SW480 (cell line): ENCODE measurements around the gene RMND5B.
"Not testable (repeated sequence)": the region's sequence is repeated elsewhere in the genome, so short reads cannot be mapped to it uniquely, and the experiment has no call there.

Experiments
- DNase-seq: peaks from one replicate; pipeline ENCODE4 v3.0.0-alpha.2; 2016; ENCODE audit warnings: low spot score

RMND5B gene

DNA sequence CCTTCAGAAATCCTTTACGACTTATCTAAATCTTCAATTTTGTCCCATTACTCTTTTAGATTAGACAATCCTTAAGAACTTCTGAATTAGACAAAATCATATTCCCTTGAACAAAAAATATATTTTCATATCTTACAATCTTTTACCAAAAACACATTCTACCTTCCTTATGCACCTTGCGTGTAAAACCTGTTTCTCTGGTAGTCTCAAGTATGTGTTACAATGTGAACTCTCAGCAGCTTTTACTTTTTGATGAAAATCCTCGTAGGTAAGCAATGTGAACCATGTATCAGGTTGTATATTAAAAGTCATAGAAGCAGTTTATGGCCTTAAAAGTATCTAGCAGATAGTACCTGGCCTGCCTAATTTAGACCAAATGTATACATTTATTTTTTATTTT lies 43.6 kb downstream of the RMND5B start:
- no peak for DNase-seq

DNA sequence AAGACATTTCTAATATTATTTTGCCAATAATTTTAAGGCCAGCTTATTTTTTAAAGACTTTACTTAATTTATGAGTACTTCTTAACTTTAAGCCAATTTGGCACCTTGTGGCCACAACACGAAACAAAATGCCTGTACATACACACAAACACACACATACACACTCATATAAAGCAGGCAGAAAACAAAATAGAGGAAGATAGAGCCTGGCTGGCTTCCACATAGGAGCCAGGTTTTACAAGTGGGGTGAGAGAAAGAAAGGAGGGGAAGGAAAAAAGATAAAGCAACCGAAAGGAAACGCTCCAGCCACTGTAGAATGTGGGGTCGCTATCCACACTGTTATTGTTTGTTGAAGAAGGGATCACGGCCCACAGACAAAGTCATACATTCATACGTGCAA lies 46.0 kb downstream of the RMND5B start:
- DNase-seq: no peak

DNA sequence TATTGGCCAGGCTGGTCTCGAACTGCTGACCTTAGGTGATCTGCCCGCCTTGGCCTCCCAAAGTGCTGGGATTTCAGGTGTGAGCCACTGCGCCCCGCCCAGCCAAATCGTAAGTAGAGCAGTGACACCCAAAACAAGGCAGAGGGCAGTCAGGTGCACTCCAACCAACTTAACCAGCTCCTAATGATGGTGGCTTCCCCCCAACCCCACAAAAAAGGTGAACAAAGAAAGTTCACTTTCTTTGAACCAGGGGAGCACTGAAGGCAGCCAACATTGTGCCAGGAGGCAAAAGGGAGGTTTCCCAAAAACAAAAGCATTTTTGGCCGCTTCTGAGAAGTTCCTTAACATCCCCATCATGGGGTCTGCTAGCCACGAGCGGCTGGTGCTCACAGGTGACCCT lies 46.8 kb downstream of the RMND5B start:
- DNase-seq: no peak

DNA sequence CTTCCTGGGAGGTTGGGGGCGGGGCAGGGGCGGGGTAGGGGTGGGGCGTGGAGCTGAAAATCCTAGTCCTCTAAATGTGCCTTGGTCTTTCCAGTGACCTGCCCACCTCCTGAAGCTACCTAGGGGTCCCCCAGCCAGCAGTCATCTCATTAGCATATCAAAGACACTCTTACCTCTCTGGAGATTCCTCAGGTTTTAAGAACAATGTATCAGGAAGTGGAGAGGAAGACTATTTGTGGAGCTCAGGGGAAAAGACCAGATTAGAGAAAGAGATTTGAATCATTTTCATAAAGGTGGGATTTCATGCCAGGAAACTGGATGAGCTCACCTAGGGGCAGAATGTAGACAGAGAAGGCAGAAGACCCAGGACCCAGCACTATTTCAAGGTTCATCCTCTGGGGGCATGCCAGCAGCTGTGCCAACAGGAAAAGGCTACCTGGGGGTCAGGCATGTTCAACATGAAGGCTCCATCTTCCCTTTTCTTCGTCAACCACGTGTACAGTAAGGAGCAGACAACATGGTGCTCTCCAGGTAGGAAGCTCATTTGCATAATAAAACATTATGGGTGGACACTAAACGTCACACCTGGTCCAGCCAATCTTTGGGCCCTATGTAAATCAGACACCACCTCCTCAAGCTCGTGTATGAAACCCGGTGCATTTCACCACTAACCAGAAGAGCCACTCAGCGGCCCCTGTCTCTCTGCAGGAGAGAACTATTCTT lies 49.5 kb downstream of the RMND5B start:
- no peak for DNase-seq

DNA sequence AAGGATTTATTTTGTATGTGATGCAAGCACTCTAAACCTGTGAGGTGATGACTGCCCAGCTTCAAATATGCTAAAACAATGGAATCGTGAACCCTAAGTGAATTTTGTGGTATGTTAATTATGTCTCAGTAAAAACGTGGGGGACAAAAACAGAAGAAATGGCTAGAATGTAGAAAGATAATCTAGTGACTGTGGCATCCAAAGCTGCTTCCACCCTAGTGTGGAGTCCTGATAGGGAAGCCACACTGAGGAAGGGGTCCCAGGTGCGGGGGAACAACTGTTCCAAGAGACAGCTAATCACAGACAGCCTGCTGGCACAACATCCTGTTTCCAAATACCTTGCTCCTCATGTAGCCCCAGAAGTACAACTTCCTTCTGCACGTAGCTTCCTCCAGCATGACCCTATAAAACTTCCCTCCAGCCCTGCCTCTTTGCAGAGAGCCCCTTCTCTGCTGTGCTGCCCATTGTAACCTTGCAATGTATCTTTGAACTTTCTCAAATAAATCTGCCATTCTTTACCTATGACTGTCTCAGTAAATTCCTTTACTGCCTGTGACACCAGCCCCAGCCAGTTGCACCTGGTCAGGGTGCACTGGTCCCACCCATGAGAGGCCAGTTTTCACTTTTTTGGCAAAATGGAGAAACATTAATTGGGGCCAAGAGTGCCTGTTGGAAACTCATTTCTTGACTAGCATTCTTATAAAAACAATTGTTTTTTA lies 51.5 kb downstream of the RMND5B start:
- no peak for DNase-seq

DNA sequence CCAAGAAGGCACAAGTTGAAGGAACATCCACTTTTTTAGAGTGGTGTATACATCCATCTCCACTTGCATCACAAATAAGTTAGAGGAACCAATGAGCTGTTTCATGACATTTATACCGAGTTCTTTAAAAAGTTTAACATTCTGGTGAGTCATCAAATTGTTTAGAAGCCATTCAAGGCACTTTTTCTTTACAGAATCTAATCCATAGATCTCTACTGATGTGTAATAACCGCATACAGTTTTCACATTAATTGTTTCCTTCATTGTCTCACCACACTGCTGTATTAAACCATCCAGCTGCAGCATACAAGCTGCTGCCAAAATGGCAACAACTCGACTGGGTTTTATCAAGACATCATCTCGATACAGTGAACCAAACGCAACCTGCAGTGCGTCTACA lies 55.6 kb downstream of the RMND5B start:
- no peak for DNase-seq

DNA sequence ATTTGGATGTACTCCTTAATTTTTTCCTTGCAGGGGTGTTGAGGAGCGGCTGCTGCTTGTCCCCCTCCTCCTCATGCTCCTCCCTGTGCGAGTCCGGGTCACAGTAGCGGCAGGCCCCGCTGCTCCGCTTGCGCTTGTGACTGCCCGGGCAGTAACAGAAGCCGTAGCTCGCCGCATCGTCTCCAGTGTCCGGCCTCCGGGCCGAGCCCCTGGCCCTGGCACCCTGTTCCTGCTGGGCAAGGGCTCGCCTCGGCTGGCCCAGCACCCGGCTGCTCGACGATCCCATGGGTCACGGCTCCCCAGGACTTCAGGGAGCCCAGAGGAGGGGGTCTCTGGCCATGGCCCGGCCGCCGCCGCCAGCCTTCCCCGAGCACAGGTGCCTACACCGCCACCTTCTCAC lies 56.2 kb downstream of the RMND5B start, which contains the start of gene GMCL2:
Gene GMCL2 (minus strand): TSS at position 358 of the 400 bp plus-strand sequence. CDS start 72 bp downstream, at position 286.
- DNase-seq: no peak

DNA sequence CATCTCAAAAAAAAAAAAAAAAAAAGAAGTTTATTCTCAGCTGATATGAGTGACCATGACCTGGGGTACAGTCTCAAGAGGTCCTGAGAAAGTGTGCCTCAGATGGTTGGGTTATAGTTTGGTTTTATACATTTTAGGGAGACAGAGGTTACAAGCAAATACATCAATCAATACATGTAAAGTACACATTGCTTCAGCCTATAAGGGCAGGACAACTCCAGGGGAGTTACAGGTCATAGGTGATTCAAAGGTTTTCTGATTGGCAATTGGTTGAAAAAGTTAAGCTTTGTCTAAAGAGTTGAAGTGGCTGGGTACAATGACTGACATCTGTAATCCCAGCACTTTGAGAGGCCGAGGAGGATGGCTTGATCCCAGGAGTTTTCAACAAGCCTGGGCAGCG lies 58.6 kb downstream of the RMND5B start:
- no peak for DNase-seq

DNA sequence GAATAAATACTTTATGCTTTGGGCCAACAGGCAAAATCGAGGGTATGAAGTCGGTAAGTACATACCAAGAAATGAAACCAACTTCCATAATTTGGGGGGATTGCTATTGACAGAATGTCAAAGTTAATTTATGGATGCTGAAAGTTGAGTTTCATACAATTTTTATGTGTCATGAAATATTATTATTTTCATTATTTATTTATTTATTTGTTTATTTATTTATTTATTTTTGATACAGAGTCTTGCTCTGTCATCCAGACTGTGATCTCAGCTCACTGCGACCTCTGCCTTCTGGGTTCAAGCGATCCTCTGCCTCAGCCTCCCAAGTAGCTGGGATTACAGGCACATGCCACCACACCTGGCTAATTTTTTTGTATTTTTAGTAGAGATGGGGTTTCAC lies 60.8 kb downstream of the RMND5B start:
- DNase-seq: no peak

DNA sequence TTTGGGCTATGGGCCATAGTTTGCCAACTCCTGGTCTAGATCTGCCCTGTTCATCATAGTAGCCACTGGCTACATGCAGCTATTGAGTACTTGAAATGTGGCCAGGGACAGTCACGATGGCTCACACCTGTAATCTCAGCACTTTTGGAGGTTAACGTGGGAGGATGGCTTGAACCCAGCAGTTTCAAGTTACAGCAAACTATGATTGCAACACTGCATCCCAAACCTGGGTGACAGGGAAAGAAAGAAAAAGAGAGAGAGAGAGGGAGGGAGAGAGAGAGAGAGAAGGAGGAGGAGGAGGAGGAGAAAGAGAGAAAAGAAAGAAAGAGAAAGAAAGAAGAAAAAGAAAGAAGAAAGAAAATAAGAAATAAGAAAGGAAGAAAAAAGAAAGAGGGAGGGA lies 61.4 kb downstream of the RMND5B start:
- no peak for DNase-seq

DNA sequence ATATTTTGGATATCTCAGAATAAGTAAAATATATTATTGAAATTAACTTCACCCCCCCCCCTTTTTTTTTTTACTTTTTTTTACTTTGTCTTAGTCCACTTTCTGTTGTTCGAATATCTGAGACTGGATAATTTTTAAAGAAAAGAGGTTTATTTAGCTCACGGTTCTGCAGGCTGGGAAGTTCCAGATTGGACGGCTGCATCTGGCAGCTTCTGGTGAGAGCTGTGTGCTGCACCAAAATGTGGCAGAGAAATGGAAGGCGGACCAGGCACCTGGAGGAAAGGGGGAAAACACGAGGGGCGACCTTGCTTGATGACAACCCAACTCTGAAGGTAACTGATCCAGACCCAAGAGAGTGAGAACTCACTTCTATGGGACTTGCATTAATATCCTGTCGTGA lies 62.0 kb downstream of the RMND5B start:
- no peak for DNase-seq

DNA sequence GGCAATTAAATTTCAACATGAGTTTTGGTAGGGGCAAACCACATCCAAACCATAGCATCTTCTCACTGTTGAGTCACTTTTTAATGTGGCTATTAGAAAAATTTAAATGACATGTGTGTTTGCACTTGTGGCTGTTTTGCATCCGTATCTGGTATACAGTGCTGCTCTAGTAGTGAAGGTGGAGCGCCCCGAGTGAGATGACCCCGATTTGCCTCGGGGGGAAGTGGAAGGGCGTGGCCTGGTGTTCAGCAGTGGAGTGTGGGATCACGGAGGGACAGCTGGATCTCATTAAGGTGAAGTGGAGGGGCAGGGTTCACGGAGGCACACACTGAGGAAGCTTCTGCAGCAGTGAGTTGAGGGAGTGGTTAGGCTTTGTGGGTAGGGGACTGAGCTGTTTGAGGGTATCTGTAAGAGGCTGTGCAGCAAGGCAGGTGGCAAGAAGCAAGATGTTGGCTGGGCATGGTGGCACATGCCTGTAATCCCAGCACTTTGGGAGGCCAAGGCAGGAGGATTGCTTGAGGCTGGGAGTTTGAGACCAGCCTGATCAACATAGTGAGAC lies 62.5 kb downstream of the RMND5B start:
- no peak for DNase-seq

DNA sequence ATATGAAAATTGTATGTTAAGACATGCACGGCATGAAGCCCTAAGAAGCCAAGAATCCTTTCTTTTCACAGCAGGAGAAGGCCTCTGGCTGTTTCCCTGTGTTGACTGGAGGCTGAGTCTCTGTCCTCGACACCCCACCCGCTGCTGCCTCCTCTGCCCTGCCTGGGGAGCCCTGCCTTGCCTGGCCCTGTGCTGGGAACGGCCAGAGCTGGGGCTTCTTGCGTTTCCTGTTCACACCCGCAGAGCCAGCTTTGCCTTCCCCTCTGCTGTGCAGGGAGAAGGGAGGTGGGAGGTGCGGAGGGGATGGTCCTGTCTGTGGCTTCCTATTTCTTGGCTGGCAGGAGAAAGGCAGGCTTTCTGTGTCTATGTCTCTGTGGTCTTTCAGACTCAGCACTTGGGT lies 63.2 kb downstream of the RMND5B start:
- DNase-seq: no peak

DNA sequence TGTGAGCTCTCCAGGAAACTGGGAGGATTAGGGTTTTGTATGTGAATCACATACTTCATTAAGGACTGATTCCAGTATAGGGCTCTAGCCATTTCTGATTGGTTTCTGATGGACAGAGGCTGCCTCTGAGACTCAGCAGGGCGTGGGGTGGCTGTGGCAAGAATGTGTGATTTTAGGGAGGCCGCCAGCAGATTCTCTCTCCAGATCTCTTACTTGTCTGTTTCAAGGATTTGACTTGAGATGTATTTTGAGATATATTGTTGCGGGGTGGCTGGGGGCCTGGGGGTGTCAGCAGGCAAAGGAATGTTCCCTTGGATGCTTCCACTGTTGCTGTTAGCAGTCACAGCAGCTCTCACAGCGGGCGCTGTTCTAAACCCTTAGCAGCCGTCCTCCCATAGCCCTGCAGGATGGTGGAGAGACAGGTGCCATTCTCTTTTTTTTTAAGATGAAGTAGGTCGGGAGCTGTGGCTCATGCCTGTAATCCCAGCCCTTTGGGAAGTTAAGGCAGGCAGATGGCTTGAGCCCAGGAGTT lies 65.5 kb downstream of the RMND5B start:
- no peak for DNase-seq

DNA sequence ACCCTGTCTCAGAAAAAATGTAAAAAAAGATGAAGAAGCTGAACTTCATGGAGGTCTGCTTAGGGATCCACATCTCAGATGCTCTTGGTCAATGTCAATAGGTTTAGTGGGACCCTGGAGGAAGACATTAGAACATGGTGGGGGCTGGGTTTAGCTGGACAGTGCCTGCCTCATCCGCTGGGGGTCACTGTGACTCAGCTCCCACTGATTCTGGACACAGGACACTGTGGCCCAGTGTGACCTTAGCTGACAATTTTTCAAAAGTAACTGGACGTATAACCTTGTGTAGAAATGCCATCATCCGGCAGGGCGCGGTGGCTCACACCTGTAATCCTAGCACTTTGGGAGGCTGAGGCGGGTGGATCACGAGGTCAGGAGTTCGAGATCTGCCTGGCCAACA lies 66.2 kb downstream of the RMND5B start:
- DNase-seq: no peak

DNA sequence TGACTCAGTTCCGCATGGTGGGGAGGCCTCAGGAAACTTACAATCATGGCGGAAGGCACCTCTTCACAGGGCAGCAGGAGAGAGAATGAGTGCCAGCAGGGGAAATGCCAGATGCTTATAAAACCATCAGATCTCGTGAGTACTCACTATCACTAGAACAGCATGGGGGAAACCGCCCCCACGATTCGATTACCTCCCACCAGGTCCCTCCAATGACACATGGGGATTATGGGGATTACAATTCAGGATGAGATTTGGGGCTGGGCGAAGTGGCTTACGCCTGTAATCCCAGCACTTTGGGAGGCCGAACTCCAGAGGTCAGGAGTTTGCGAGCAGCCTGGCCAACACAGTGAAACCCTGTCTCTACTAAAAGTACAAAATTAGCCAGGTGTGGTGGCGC lies 67.3 kb downstream of the RMND5B start:
- not testable (repeated sequence) for DNase-seq

DNA sequence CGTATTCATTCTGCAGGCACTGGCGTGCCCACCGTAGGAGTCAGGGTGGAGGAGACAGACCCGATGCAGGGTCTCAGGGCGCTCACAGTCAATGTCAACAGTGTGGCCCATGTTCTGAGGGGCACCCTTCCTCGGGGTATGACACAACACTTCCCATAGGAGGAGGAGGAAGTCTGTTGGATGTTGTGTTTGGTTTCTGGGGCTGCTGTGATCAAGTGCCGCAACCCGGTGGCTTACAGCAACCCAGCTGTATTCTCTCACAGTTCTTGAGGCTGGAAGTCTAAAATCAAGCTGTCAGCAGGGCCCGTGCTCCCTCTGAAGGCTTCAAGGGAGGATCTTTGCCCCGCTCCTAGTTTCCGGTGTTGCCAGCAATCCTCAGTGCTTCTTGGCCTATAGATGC lies 67.9 kb downstream of the RMND5B start:
- DNase-seq: no peak

DNA sequence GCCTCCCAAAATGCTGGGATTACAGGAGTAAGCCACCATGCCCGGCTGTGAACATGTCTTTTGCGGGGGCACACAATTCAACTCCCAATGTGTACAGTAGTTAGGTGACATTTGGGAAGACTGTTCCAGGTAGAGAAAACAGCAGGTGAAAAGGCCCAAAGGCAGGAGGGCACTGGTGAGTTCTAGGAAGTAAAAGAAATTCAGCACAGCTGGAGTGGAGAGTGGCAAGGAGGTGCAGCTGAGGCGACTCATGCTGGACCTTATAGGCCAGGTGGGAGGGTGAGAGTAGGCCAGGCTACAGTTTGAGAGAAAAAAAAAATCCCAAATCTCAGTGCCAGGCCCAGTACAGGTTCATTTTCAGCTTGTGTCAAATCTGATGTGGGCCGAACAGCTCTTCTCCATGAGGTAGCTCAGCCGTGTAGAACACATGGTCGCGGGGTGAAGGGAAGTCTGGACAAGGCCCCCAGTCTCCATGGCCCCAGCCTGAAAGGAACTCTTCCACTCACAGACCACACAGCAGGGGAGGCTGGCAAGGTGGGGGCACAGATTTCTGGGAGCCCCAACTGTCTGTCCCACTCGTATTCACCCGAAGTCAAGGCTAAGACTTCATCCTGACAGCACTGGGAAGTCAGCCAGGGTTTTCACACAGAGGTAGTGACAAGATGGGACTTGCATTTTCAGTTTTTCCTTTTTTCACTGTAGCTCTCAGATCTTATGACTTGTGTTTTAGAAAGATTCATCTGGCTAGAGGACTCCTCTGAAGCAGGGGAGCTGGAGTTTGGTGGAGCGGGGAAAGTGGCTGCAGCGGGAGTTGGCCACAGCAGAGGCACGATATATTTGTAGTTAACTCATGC lies 69.0 kb downstream of the RMND5B start:
- DNase-seq: no peak
